GM12891 (cell line): ENCODE measurements around the gene TNN.

Experiments used
- POLR2A ChIP-seq: IDR thresholded peaks from 2 replicates; pipeline ENCODE4 v1.6.1; 2011; ENCODE audit warnings: low read depth, low read length, control low read depth
- POLR2AphosphoS5 ChIP-seq: IDR thresholded peaks from 2 replicates; pipeline ENCODE4 v1.6.1; 2011; ENCODE audit warnings: low read depth, low read length, control low read depth
- SPI1 ChIP-seq: IDR thresholded peaks from 2 replicates; pipeline ENCODE4 v1.6.1; 2011; ENCODE audit warnings: low read depth, low read length, control low read depth
- TAF1 ChIP-seq: IDR thresholded peaks from 2 replicates; pipeline ENCODE4 v1.6.1; 2011; ENCODE audit warnings: low read depth, low read length, control low read depth

GRCh38 chr1:175183586-175183985 lies 116.0 kb downstream of the TNN start:
- no peak for TF ChIP-seq POLR2AphosphoS5
- TF ChIP-seq POLR2A, result no peak
- no peak for TF ChIP-seq TAF1
- TF ChIP-seq SPI1, result no peak
